IPS DF 19.7 (cell line): ENCODE measurements around the gene OGFR.
"Not testable (repeated sequence)": the region's sequence is repeated elsewhere in the genome, so short reads cannot be mapped to it uniquely, and the experiment has no call there.

Experiments used
- DNase-seq: peaks from one replicate; pipeline ENCODE4 v3.0.0-alpha.2; 2013; ENCODE audit warnings: low read depth, low spot score

Gene OGFR

DNA sequence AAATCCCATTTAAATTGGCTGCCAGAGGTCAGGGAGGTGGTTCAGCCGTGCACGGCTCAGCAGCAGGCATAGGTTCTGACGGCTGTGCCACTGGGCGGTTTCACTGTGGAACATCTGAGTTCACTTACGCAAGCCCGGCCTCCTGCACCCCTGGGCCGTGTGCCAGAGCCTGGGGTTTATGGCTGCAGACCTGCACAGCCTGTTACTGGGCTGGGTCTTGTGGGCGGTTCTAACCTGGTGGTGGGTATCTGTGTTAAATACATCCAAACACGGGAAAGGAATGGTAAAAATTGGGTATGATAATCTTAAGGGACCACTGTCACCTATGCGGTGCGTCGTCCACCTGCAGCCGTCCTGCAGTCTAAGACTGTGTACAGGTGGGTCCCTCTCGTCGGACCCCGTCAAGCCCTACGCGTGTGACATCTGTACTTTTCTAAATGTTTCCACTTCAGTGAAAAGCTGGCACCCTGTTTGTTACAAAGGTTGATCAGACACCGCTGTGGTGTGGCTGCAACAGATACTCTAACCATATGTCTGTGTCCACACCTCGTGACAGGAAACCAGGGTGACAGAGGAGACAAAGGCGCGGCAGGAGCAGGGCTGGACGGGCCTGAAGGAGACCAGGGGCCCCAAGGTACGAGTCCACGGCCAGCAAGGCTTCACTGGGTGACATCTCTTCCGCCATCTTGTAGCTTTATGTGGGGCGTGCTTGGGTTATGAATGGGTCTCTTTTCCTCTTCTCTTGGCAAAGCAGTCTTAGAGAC is 33.7 kb downstream of the OGFR start:
- DNase-seq: no peak

GRCh38 chr20:62839261-62839660 is 34.6 kb downstream of the OGFR start:
- no peak for DNase-seq

- DNase-seq: no peak
These were observed 35.2 kb downstream of the OGFR start for GRCh38 chr20:62839816-62840215.

- no peak for DNase-seq
These were observed 35.9 kb downstream of the OGFR start for GRCh38 chr20:62840244-62841197.

- no peak for DNase-seq
These were observed 37.1 kb downstream of the OGFR start for GRCh38 chr20:62841705-62842212.

DNA sequence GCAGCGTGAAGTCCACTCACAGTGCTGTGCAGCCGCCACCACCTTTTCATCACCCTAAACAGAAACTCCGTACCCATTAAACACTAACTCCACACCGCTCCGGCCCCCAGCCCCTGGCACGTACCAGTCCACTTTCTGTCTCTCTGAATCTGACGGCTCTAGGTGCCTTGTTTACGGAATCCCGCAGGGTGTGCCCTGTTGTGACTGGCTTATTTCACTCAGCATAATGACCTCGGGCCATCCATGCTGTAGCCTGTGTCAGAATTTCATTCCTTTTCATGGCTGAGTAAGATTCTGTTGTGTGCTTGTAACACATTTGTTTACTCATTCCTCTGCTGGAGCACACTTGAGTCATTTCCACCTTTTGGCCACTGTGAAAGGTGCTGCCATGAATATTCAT is 39.0 kb downstream of the OGFR start:
- no peak for DNase-seq

DNA sequence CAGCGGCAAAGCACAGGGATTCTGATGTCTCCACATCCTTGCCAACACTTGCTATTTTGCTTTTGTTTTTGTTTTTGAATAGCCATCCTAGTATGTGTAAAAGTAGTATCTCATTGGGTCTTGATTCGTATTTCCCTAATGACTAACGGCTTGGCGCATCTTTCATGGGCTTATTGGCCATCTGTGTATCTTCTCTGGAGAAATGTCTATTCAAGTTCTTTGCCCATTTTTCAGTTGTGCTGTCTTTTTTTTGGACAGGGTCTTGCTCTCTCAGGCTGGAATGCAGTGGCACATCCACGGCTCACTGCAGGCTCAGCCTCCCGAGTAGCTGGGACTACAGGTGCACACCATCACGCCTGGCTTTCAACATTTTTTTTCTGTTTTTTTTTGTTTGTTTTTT is 39.5 kb downstream of the OGFR start:
- DNase-seq: no peak

DNA sequence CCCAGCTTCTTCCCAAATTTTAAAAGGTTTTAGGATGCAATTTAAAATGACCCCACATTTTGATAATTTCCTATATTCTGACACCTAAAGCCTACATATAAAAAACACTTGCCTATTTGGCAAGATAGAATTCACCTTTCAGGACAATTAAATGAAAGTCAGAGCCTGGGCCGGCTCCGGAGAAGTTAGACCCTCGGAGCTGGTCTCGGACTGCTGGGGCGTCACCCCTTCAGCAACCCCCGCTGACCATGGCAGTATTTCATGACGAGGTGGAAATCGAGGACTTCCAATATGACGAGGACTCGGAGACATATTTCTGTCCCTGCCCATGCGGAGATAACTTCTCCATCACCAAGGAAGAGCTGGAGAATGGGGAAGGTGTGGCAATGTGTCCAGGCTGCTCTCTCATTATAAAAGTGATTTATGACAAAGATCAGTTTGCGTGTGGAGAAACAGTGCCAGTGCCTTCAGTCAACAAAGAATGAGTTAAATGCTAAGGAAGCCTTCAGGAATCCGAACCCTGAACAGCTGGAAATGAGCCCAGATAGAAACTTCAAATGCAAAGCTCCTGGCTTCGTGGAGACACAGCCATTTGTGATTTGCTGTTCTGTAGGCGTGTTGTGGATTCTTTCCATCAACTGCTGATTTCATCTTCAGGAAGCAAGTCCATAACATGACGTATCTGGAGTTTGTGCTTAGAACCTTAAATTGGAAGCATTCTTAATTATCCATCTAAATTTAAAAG is 41.0 kb downstream of the OGFR start:
- no peak for DNase-seq

GRCh38 chr20:62846166-62846890 is 41.7 kb downstream of the OGFR start:
- DNase-seq: no peak

DNA sequence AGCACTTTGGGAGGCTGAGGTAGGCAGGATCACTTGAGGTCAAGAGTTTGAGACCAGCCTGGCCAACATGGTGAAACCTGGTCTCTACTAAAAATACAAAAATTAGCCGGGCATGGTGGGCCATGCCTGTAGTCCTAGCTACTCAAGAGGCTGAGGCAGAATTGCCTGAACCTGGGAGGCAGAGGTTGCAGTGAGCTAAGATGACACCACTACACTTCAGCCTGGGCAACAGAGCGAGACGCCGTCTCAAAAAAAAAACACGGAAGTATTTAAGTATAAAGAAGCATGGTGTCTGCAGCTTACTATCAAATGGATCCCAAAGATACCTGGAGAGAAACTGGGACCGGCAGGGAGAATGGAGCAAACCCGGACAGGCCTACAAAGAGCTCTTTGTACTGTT is 44.3 kb downstream of the OGFR start:
- not testable (repeated sequence) for DNase-seq

- no peak for DNase-seq
These were observed 44.8 kb downstream of the OGFR start for GRCh38 chr20:62849431-62849830.

DNA sequence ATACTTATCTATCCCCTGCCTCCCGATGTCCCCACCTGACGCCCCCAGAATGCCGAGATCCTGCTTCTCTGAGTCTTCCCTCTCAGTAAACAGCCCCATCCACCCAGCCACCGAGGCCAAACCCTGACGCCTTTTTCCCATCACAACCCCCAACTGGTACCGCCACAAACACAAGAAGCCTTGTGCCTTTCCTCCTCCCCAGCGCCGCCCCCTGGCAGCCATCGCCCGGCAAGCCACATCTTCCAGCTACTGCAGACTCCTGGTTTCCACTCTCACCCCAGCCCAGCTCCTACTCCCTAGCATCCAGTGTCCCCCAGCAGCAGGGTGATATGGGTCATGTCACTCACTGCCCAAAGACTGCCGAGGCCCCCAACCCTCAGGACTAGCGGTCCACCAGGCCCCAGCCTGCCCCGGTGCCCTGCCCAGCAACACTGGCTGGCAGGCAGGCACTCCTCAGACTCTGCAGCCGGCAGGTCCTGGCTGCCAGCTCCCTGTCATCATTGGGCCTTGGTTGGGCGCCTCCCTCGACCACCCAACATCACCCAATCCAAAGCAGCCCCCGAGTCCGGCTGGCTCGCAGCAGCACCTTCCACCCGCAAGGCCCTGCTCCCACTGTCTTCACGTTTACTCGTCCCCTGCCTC is 45.8 kb downstream of the OGFR start:
- no peak for DNase-seq

- DNase-seq: no peak
These were observed 47.6 kb downstream of the OGFR start for GRCh38 chr20:62852196-62852595.

GRCh38 chr20:62852841-62853240 is 48.2 kb downstream of the OGFR start:
- no peak for DNase-seq

GRCh38 chr20:62853304-62853703 is 48.7 kb downstream of the OGFR start:
- DNase-seq: not testable (repeated sequence)

- no peak for DNase-seq
These were observed 49.5 kb downstream of the OGFR start for GRCh38 chr20:62854121-62854520.

- no peak for DNase-seq
These were observed 50.5 kb downstream of the OGFR start for GRCh38 chr20:62855120-62855519.

DNA sequence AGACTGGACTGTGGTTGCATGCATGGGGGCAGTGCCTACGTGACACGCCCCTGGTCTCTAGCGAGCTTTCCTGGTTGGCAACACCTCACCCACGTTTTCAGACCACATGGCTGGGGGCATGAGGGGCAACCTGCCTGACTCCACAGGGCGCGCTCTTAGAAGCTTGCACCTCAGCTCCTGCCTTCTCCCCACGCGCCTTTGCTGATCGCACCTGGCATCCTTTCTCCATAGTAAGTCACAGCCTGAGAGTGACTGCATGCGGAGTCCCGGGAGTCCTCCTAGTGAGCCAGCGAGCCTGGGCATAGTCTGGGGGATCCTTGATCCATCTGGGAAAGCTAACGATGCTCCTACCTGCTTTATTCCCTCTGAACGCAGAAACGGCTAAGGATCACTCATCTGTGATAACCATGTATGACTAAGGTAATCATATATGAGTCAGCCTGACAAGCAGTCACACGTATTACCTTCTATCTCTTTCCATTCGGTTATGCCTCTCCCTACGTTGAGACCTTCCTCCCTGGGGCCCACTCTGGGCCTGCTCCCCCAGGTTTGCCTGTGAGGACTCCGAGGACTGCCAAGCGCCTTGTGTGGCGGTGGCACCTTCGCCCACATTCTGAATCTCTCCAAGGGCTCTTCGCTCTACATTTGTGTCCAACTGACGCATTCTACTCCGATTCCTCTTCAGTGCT is 52.4 kb downstream of the OGFR start:
- no peak for DNase-seq

- DNase-seq: no peak
These were observed 53.6 kb downstream of the OGFR start for GRCh38 chr20:62858058-62858830.
